Measurements from ENCODE around the gene MRPS26. TPM values are rescaled to one million over a fixed set of nuclear protein-coding genes. Genes with fewer than 3 reads are reported as not detected.
"Not testable (repeated sequence)": the region's sequence is repeated elsewhere in the genome, so short reads cannot be mapped to it uniquely, and the experiment has no call there.

MRPS26 gene
- total RNA-seq, 6 donors from 2014 or later, result 36.7 to 65.5 (median 51.4) TPM

GRCh38 chr20:3021327-3021726 is 24.5 kb upstream of the MRPS26 start:
- WGBS, 2 donors, result 95 to 96% methylated on average over 3 to 4 of the region's 4 CpGs
- DNase-seq (no peak), ATAC-seq (ENCODE audit: low FRiP score in 2 of 2) (no peak)
- no peaks in the 10 kb centered on the region for H3K9me3 ChIP-seq
- TF ChIP-seq EP300 (IDR thresholded peaks at IDR 0.05), result no peak
- no peak for TF ChIP-seq POLR2AphosphoS5 (IDR thresholded peaks at IDR 0.05)
- TF ChIP-seq CTCF (IDR thresholded peaks at IDR 0.05), result no peak
- no peak for TF ChIP-seq POLR2A (IDR thresholded peaks at IDR 0.05)
- peaks cover 10 to 68% (median 56%) of the 10 kb centered on the region in 4 donors for H3K36me3 ChIP-seq
- no peaks in the 10 kb centered on the region for H3K4me1 ChIP-seq
- H3K4me3 ChIP-seq, result no peak overlapping the region
- no peaks in the 10 kb centered on the region for H3K27me3 ChIP-seq
- H3K27ac ChIP-seq, result no peak overlapping the region

DNA sequence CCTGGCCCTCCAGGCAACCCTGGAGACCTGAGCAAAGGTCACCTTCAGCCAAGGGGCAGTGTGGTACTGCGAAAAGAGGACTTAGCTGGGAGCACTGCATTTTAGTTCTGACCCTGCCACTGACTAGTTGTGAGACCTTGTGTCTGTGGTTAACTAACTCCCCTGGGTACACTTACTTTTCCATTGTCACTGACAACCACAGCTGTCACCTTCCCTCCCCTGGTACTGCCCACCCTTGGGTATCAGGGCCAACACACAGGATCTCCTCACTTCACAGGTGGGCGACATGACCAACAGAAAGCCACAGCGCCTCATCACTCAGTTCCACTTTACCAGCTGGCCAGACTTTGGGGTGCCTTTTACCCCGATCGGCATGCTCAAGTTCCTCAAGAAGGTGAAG is 24.1 kb upstream of the MRPS26 start:
- 98 to 100% methylated on average over 5 of the region's 5 CpGs for WGBS, 2 donors
- no peaks in the 10 kb centered on the region for H3K9me3 ChIP-seq
- ATAC-seq (ENCODE audit: low FRiP score in 2 of 2), result no peak
- no peak for DNase-seq
- H3K4me1 ChIP-seq, result no peaks in the 10 kb centered on the region
- no peak overlapping the region for H3K27ac ChIP-seq
- peaks cover 13 to 68% (median 57%) of the 10 kb centered on the region in 4 donors for H3K36me3 ChIP-seq
- TF ChIP-seq POLR2AphosphoS5 (IDR thresholded peaks at IDR 0.05), result no peak
- no peak overlapping the region for H3K4me3 ChIP-seq
- H3K27me3 ChIP-seq, result no peaks in the 10 kb centered on the region

GRCh38 chr20:3022559-3023490 is 23.0 kb upstream of the MRPS26 start:
- H3K27me3 ChIP-seq; H3K27ac ChIP-seq; H3K4me3 ChIP-seq; H3K4me1 ChIP-seq; DNase-seq; ATAC-seq (ENCODE audit: low FRiP score in 2 of 2); H3K9me3 ChIP-seq: not testable (repeated sequence)
- 90 to 92% methylated on average over 20 of the region's 20 CpGs for WGBS, 2 donors
- H3K36me3 ChIP-seq, result peaks cover 22 to 72% (median 62%) of the 10 kb centered on the region in 4 donors

- DNase-seq, result no peak
- H3K9me3 ChIP-seq, result no peaks in the 10 kb centered on the region
- 81% methylated on average over 2 of the region's 2 CpGs for WGBS, 2 donors
- H3K36me3 ChIP-seq, result peaks cover 25 to 93% (median 68%) of the 10 kb centered on the region in 4 donors
- no peak for TF ChIP-seq POLR2AphosphoS5 (IDR thresholded peaks at IDR 0.05)
- TF ChIP-seq EP300 (IDR thresholded peaks at IDR 0.05), result no peak
- no peak for TF ChIP-seq POLR2A (IDR thresholded peaks at IDR 0.05)
- no peak for TF ChIP-seq CTCF (IDR thresholded peaks at IDR 0.05)
- no peak overlapping the region for H3K4me3 ChIP-seq
- no peaks in the 10 kb centered on the region for H3K27me3 ChIP-seq
- ATAC-seq (ENCODE audit: low FRiP score in 2 of 2), result no peak
- no peak overlapping the region for H3K27ac ChIP-seq
- no peaks in the 10 kb centered on the region for H3K4me1 ChIP-seq
Observed at GRCh38 chr20:3027987-3028386, 17.9 kb upstream of the MRPS26 start.

- Histone ChIP-seq H3K4me3 (no peak overlapping the region), H3K36me3 (peaks cover 27 to 90% (median 54%) of the 10 kb centered on the region in 4 donors)
Observed at GRCh38 chr20:3031524-3032147, 14.2 kb upstream of the MRPS26 start.

More at GRCh38 chr20:3031524-3032147, 14.2 kb upstream of the MRPS26 start:
- no peak for TF ChIP-seq POLR2AphosphoS5 (IDR thresholded peaks at IDR 0.05)
- no peak for TF ChIP-seq EP300 (IDR thresholded peaks at IDR 0.05)
- TF ChIP-seq CTCF (IDR thresholded peaks at IDR 0.05), result no peak
- TF ChIP-seq POLR2A (IDR thresholded peaks at IDR 0.05), result no peak
- Histone ChIP-seq H3K27ac (no peak overlapping the region), H3K27me3 (no peaks in the 10 kb centered on the region), H3K9me3 (no peaks in the 10 kb centered on the region), H3K4me1 (no peaks in the 10 kb centered on the region)
- no peak for ATAC-seq (ENCODE audit: low FRiP score in 2 of 2)
- 90% methylated on average over 3 of the region's 3 CpGs for WGBS, 2 donors
- DNase-seq, result no peak
